Activated T-cell treated with anti-CD3 and anti-CD28 coated beads, Interleukin-2, amount 50 U/mL, for 48 hours (primary cell): ENCODE results near the gene TMPRSS5.
A peak's percentile ranks its signal among the peaks of the same experiment; 100 is the strongest.
"Not testable (repeated sequence)": the region's sequence is repeated elsewhere in the genome, so short reads cannot be mapped to it uniquely, and the experiment has no call there.

Experiments used
- DNase-seq, 2 experiments: peaks; one replicate each; pipeline ENCODE4 v3.0.0-alpha.2; 2020

TMPRSS5 gene

DNA sequence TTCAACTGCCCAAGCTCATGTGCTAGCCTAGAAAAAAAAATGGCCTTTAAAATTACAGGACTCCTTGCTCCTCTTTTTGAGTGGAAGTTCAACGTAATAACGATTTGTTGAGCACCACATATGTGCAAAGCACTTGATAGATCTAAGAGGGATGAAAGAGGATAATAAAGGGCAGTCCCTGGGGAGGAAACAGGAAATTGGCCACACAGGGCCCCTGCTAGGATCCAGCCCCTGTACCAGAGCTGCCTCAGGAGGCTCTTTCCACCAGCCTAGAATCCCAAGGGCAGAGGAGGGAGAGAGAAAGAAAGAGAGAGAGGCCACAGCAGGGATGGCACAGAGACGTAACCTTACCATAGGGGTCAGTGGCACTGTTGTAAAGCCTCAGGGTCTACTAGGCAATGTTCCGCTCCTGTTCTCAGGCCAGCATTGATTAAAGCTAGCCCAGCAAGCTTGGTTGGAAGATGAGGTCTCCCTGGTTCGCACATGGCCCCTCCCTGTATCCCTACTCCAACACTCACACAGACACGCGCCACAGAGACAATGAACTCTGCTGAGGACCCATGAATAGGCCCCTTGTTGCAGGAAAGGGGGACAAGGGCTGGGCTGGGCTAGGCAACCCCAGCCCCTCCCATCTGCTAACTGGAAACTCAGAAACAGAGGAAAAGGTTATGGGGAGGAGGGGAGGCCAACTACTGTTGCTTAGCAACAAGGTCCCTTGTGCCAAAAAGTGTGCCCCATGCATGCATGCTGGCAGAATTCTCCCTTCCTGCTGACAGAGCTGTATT lies at the start of gene TMPRSS5:
TMPRSS5 (minus strand) TSS at position 438 of the 785 bp plus-strand sequence; CDS start at position 354, 84 bp downstream.
- no peak for DNase-seq

DNA sequence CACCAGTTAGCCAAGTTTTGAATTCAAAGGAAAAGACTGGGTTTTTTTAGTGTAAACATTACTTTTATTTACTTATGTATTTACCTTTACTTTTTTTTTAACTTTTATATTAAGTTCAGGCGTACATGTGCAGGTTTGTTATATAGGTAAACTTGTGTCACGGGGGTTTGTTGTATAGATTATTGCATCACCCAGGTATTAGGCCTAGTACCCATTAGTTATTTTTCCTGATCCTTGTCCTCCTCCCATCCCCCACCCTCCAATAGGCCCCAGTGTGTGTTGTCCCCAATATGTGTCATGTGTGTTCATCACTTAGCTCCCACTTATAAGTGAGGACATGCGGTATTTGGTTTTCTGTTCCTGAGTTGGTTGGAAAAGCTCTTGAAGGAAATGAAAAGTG lies 46.8 kb upstream of the TMPRSS5 start:
- DNase-seq, result no peak

DNA sequence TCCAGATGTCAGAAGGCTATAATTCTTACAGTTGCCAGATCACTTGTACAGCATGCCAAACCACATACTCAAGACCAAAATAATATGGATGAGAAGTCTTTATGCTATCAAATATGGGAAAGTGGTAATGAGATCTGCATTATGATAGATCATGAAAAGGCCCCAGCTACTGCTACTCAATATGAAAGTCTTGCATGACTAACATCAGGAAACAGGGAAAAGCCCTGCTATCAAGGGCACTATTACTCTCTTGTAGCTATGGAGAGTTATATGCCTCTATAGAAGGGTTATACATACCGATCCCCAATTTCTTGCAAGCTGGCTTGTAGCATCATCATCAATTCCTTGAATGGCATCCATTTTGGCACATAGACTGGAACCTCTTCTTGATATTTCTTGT lies 30.2 kb upstream of the TMPRSS5 start:
- DNase-seq, result no peak

DNA sequence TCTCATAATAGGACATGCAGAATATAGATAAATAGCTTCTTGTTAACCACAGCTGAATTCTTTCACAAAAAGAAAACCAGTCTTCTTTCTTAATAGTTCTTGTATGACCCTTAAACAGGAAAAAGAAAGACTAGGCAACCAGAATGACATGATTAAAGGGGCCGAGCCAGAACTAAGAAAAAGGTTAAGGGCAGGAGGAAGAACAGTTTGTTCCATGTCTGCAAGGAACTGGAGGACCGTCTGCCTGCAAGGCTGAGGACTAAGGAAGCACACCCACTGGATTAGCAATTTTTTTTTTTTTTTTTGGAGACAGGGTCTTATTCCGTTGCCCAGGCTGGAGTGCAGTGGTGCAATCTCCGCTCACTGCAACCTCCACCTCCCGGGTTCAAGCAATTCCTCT lies 26.0 kb upstream of the TMPRSS5 start:
- DNase-seq, result no peak

DNA sequence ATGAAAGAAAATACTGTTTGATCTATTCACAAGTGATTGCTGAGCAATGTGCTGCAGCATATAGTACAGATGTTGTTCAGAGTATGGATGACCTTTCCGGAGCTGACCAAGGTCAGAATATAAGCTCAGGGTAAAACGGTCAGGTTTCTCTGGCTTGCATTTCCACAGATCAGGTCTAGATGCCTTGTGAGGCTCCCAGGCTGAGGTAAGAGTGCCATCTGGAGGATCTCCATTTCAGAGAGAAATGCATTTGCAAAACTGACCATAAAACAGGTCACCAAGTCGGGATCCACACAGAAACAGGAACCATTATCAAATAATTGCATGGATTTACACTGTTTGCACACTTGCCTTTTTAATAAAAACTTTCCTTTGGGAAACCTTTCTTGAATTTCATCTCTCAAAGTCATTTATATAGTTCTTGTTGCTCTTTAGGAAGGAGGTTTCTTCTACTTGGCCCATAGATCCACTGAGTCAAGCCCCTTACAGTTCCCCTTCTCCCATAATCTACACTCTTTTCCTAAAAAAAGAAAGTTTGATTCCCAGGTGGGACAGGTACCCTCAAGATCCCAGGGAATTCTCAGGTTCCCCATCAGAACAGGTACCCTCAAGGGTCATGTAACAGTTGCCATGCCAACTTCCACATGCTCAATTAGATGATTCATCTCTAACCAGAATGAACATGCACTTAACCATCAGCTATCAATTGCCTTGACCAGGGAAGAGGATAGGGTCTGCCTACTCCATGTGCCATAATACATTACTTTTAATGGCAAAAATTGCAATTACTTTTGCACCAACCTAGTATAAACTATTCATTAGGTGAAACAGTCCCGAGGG lies 25.0 kb upstream of the TMPRSS5 start:
- DNase-seq, result peak in 1 of 2 experiments; percentile 17

DNA sequence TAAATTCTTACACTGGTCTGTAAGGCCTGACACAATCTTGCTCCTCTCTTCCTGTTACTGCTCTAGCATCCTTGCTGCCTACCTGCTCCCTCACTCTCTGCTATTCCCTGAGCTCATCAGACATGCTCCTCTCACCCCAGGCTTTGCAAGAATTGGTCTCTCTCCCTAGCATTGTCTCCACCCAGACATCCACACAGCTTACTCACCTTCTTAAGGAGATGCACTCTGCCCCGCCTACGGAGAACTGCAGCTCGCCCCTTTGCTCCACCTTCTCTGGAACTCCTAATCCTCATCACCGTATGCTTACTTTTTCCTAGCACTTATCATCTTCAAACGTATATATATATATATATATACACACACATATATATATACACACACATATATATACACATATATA lies 23.3 kb upstream of the TMPRSS5 start:
- no peak for DNase-seq

DNA sequence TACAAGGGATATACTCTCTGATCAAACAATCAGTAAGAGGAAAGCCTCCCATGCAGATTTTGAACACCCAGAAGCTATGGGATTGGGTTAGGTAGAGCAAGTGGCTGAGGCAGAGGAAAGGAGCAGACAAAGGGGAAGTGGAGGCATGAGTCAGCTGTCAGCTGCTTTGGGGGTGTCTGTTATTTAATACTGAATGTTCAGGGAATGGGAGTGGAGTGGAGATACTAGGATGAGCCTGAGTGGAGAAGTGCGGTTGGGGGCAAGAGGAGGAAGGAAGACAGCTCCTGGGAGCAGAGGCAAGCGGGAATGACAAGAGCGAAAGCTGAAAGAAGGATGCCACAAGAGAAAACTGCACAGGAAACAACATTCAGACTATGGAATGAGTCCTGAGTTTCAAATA lies 22.7 kb upstream of the TMPRSS5 start:
- DNase-seq, result no peak

DNA sequence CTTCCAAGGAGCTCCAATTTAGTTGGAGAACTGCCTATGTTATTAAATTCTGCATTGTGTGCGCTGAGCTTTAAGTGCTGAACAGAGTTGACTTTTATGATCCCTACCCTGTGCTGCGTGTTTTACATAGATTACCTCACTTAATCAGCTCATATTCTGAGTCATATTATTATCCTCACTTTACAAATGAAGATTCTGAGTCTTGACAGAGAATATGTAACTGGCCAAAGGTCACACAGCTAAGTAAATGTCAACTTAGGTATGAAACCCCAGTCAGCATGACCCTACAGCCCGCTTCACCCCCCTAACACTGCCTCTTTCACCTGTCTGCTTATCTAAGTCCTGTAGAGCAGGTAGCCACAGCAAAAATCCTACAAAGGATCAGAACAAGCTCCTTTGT lies 19.8 kb upstream of the TMPRSS5 start:
- no peak for DNase-seq

DNA sequence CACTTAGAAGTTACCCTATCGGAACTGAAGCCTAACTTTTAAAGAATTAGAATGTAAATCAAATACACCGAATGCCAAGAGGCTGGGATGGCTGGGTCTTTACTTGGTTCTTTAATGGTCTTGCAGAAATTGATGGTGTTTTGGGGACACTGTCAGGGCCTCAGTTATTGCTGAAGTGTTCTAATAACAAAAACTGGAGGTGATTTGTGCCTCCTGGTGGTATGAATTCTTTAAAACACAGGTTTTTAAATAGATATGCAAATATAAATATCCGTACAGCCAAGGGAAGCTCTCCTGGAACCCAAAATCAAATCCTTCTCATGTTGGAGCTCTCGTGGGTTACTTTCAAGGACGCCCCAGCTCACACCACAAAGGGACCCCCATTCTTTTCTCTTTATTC lies 19.3 kb upstream of the TMPRSS5 start:
- no peak for DNase-seq

DNA sequence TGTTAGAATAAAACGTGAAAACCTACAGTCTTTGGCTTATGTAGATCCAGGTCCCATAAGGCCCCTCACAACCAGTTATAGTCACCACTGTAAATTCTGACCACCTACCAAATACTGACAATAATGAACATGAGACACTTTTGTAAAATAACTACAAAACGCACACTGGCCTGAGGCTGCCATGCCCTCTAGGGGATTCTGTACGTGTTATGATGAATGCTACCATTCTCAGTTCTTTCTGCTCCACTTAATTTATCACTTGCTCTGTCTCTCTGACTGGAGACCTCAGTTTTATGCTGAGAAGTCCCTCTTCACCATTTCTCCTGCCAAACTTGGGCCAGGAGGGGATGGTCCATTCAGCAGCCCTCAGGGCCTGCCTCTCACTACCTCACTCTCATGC lies 18.7 kb upstream of the TMPRSS5 start:
- DNase-seq, result no peak

DNA sequence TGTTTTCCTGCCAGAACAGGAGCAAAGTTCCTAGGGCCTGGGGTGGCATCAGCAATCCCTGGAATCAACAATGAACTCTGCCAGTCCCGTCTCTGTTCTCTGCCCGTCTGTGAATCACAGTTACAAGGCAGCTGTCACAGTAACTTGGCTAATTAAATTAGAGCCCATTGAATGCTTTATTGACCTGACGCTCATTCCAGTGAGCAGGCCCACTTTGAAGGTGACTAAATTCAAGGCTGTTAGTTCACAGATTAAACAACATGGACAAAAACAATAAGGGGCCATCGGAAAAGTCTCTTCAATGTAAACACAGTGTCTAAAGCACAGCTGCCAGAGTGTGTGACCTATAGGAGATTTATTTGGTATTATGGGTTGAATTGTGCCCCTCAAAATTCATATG lies 17.7 kb upstream of the TMPRSS5 start:
- DNase-seq, result no peak

DNA sequence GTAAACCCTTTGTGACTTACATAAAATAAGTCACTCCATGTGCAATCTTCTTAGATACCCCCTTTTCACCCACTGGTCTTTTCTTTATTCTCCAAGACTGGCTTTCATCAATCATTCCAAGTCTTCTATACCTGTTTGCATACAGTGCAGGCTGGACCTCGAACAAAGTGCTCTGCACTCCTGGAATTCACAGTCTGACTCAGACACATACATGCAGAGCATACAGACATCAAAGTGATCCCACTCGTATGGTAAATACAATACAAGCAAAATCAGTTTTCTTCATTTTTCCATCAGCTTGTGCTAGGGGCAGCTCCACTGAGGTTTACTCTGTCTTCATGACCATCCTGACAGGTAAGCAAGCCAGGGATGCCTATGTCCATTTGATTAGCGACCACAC lies 16.8 kb upstream of the TMPRSS5 start:
- no peak for DNase-seq

DNA sequence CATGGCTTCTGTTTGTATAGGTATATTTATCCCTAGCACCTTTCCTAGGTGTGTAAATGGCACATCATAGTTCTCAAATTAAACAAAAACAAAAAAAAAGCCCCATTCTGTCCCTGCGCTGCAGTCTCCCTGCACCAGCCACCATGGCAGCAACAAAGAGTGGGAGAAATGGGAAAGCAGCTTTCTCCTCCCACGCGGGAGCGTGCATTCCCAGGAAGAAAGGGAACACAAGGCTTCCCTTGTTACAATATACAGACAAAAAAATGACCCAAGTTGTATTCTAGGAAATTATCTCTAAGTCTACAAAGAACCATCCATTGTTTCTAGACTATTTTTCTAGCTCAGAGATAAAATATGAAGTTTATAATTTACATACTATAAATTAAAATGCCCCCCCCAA lies 16.1 kb upstream of the TMPRSS5 start:
- DNase-seq, result no peak

DNA sequence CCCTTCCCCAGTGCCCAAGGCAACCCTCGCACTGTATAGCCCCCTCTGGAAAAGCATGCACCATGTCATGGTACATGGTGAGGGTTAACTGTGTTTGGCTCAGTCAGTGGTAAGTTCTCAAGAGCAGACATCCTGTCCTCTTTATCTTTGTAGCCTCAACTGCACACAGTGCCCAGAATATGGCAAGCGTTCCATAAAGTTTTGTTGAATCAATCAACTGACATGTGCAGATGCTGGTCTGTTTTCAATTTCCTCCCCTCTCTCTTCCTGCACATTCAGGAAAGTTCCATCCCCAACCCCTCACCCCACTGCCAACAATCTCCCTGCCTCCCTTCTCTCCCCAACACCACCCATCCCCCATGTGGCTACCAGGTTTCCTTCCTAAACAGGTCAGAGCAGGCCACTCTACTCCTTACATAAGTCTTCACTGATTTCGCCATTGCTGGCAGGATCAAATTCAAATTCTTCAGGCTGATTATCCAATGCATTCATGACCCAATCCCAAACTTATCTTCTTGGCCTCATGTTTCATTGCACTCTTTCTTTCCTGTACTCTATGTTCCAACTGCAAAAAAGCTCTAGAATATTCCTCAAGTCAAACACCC lies 15.5 kb upstream of the TMPRSS5 start:
- no peak for DNase-seq

DNA sequence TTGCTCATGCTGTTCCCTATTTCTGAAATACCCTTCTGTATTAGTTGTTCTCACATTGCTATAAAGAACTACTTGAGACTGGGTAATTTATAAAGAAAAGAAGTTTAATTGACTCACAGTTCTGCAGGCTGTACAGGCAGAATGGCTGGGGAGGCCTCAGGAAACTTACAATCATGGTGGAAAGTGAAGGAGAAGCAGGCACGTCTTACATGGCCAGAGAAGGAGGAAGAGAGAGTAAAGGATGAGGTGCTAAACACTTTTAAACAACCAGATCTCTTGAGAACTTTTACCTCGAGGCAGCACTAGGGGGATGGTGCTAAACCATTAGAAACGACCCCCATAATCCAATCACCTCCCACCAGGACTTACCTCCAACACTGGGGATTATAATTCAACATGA lies 14.4 kb upstream of the TMPRSS5 start:
- DNase-seq, result not testable (repeated sequence)

DNA sequence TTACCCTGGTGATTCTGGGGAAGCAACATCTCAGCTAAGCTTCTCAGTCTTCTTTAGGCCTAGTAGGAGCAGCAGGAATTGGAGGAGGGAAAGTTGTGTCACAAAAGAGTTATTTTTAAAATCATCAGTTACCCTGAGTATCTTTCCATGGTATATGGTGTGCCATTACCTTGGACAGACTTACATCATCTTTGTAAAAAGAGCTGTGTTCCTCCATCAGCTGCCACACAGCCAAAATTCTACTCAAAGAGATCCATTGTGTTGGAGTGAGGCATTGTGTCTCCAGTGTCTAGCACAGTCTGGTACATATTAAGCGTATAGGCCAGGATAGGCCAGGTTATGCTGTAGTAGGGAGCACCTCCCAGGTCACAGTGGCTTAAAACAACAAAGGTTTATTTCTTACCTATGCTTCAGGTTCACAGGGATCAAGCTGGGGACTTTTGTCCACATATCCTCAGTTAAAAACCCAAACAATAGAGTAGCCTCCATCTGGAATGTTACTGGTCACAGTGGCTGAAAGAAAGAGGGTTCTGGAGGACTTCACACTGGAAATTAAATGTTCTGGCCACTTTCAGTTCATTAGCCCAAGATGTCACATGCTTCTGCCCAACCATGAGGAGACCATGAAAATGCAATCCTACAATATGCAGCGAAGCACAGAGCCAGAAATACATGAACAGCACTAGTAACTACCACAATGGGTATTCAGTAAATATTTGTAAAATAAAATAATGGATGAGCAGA lies 9.9 kb upstream of the TMPRSS5 start:
- no peak for DNase-seq

DNA sequence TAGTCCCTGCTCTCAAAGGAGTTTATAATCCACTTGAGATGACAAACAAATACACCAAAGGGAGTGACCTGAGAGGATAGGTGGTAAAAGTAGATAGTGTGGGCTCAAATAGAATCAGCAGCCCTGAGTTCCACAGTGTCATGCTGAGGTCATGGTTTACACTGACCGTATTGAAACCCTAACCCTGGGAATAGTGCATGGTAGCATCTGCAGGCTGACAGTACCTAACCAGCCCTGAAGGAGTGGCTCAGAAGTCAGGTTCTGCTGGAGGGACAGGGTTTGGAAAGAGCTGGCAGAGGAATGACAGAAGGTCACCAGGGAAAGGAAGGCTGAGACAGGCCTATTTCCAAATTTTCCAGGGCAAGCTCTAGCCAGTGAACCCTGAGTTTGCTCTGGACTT lies 9.2 kb upstream of the TMPRSS5 start:
- no peak for DNase-seq

DNA sequence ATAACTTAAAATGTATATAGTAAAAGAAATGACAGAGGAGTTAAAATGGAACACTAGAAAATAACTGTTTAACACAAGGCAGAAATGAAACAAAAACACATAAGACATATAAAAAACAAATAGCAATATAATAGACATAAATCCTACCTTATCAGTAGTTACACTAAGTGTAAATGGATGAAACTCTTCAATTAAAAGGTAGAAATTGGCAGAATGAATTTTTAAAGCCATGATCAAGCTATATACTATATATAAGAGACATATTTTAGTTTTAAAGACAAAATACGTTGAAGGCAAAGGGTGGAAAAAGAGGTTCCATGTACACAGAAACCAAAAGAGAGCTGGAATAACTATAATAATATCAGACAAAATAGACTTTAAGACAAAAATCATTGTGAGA lies 4.9 kb upstream of the TMPRSS5 start:
- no peak for DNase-seq

DNA sequence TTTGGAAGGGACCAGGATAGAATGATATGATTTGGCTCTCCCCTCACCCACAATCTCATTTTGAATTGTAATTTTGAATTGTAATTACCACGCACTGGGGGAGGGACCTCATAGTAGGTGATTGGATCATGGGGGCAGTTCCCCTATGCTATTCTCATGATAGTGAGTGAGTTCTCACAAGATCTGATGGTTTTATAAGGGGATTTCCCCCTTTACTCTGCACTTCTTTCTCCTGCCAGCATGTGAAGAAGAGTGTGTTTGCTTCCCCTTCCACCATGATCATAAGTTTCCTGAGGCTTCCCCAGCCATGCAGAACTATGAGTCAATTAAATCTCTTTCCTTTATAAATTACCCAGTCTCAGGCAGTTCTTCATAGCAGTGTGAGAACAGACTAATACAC lies 2.6 kb downstream of the TMPRSS5 start:
- not testable (repeated sequence) for DNase-seq

DNA sequence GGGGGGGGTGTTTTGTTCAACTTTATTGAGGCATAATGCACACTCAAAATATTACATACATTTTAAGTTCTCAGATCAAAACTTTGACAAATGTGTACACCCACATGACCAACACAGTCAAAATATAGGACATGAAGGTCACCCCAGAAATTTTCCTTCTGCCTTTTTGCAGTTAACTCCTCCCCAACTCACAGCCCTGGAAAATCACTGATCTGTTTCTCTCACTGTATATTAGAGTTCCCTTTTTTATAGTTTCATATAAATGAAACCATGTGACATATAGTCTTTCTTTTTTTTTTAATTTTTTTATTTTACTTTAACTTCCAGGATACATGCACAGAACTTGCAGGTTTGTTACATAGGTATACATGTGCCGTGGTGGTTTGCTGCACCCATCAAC lies 4.6 kb downstream of the TMPRSS5 start:
- no peak for DNase-seq

DNA sequence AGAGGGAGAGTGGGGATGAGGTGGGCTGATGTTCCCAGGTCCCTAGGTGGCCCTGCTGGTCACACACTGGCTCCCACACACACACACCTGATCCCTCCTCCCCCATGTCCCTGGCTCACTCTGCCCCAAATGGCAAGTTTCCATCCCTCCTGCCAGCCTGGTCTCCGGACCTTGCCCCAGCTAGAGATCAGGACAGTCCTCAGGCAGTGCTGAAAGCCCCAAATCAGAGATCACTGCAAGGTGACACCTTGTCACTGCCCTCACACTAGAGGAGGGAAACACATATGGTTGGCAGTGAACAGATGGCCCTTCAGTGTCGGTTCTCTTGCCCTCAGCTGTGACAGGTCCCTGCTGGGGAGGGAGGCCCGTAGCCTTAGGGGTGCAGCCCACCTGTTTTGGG lies 7.6 kb downstream of the TMPRSS5 start:
- DNase-seq, result no peak

DNA sequence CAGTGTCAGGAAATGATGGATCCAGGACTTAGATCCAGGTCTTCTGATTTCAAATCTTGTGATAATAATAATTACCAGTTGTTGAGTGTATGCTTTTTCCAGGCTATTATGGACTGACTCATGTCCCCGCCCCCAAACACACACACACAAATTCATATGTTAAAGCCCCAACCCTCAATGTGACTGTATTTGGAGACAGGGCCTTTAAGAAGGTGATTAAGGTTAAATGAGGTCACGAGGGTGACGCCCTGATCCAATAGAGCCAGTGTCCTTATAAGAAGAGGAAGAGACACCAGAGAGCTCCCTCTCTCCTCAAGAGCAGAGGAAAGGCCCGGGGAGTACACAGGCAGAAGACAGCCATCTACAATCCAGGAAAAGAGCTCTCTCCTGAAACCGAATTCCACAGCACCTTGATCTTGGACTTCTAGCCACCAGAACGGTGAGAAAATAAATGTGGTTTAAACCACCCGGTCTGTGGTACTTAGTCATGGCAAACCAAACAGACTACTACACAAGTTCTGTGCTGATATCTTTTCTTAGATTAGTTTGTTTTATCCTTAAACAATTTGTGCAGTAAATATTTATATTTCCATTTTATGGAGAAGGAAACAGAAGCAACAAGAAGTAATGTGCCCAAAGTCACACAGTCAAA lies 8.2 kb downstream of the TMPRSS5 start:
- no peak for DNase-seq

DNA sequence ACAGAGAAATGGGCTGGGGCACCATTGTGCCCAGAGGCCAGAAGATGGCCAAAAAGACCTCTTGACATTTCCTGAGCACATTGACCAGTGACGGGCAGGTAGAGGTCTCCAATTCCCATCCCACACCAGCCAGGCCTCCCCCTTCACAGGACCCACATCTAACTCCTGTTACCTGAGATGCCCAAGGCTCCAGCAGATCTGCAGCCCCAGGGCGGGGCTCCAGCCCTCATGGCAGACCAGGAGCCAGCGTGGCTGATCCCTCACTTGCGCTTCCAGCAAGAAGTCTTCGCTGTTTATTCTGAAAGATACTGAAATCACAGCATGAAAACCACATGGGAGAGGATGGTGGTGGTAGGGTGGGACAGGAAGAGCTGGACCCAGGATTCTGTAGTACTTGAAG lies 9.0 kb downstream of the TMPRSS5 start:
- DNase-seq, result no peak
